Hypothalamus (tissue), 51 donors: ENCODE measurements around the gene OS9.

Experiments used
- DNase-seq, 51 donors: peaks; one replicate each; lab custom pipeline; 2025; lab: John Stamatoyannopoulos, UW

The OS9 gene

DNA sequence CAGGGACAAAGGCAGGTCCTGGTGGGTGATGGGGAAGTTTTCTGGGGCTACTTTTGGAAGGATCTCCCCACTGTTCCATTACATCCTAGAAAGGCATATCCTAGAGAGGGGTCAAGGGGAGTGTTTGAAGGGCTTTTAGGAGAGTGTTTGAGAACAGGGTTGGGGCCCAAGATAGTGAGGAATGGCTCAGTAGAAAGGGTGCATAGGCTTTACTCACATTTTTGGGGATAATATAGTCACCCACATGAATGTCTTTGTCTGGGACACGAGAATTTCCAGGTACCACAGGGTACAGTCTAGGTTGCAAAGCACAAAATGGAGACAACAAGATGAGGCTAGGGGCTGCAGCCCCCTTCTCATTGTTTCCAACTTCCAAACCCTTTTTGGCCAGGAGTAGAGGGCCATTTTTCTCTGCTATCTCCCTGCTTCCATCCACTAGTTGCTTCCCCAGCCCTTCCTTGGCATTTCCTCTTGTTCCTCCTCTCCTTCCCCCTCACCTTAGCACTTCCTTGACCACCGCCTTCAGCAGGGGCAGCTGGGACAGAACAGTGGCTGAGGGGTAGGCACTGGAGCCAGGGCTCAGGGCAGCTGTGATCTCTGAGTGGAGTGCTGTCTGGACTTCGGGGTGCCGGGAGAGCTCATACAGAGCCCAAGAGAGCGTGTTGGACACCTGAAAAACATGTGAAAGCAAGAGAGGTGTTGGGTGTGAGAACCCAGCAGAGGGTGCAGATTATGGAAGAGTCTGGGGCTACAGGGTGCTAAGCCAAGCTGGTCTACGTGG lies 70.1 kb downstream of the OS9 start:
- no peak for DNase-seq

DNA sequence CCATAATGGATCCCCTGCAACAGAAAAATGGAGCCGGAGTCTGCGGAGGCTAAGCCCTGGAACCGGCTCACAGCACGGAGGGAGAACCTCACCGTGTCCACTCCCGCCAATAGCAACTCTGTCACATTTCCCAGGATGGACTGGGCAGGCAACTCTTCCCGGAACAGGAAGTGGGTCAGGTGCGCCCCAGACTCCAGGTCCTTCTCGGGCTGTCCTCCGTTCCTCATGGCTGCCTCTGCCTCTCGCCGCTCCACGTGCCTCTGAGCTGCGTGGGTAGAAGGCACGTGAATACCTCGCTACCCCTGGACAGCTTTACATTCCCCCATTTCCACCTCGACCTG lies 70.7 kb downstream of the OS9 start:
- DNase-seq, result no peak

DNA sequence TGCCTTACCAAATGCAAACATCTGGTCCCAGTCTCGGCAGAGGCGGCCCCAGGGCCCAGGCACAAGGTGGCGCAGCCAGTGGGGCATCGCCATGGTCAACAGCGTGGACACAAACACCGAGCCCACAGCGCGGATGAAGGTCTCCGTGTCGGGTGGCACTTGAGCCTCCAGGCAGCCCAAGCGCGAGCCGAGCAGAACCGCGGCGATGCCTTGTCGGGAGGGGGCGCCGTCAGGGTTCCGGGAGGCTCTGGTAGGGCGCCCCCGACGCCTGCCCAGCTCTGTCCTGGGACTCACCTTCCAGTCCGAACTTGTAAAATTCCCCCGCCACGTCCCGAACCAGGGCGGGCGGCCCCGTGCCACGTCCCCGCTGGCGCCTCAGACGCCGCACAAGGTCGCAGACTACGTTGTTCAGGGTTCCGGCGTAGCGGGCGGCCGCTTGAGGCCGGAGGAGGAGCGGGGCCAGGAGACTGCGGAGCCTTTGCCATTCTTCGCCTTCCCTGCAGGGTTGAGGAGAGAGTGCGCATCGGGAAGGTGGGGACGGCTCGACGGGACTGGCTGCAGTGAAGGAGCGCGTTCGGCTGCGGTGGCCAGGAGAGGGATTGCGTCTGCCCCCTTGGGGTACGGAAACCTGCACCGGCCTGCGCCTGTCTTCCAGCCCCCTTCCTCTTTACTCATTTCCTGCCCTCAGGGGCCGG lies 71.2 kb downstream of the OS9 start:
- DNase-seq, result no peak

DNA sequence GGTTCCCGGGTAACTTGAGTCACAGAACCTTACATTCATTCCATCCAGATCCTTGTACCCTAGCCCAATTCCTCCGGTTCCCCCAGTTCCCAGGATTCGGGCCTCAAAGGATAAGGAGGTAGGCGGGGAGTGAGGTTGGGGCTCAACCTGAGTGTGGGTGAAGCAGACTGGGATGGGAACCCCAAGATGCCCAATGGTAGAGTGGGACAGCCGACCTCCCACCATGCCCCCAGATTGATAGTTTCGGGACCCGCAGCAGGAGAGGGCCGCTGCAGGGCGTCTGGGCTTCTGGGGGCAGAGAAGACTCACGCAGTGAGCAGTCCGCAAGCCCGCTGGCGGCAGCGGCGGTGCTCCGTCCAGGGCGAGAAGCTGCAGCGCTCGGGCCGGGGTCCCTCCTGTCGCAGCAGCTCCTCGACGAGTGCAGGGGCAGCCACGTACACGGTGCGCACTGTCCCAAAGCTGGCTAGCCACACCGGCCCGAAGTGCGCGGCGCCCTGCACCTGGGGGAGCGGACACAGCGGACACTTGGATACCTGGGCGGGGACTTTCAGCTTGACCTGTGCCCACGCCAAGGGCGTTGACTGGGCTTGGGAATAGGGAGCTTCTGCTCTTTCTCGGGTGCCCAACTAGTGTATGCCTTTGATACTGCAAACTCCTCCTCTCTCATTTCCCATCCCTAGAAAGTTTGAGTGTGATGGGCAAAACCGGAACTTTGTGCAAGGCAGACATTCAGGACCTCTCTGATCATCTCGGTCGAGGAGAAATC lies 71.9 kb downstream of the OS9 start:
- DNase-seq, result no peak

DNA sequence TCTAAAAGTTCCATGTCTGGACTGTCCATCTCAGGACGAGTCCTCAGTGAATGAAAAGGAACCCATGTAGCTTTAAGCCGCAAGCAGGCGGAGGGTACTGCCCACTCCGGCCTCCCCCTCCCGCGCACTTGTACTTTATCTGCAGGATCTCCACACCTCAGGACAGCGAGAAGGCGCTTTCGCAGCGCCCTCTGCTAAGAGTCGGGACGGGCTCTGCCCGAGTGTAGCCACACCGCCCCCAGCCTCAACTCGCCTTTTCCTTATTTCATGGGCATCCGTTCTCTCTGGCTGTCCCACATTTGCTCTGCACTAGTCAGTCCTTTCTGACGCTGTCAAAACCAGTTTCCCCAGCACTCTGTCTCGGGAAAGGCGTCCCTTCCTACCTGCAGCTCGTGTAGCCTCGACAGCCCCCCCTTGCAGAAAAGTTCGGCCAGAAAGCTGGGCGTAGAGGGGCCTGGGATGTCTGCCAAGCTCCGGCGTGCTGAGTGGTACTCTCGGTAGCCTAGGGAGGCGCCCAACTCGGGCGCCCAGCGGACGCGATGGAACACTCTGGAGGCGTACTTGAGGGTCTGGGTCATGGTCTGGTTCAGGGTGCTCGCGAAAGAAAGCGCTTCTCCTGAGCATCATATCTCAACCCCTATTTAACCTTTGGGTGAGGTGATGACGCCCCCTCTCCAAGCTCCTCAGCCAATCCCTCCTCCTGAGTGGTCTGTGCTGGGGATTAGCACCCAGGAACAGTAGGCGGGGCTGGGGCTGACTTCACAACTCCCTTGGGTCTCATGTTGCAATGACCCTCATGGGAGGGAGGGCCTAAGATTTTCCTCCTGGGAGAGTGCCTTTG lies 72.8 kb downstream of the OS9 start, which contains the start of gene CYP27B1:
Gene CYP27B1, minus strand, starts transcription at position 615 of the 841 bp plus-strand sequence. Its CDS starts 37 bp downstream, at position 578.
- peak in 1 of 51 donors; percentile 7 for DNase-seq

DNA sequence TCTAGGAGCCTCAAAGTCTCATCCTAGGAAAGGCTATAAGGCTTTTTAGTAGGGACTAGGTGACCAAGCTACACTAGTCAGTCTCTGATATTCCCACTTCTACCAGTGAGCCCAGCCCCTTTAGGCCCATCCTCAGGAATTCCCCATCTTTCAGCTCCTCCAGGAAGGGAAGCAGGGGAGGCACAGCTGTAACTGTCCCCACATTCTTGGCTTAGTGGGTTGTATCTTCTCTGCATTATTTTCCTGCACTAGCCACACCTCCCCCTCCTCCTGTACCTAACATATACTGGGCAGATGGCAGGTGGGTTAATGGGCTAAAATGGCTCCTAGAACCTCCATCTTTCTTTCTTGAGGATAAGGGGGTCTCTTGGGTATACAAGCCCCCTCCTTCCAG lies 73.4 kb downstream of the OS9 start:
- DNase-seq, result no peak

DNA sequence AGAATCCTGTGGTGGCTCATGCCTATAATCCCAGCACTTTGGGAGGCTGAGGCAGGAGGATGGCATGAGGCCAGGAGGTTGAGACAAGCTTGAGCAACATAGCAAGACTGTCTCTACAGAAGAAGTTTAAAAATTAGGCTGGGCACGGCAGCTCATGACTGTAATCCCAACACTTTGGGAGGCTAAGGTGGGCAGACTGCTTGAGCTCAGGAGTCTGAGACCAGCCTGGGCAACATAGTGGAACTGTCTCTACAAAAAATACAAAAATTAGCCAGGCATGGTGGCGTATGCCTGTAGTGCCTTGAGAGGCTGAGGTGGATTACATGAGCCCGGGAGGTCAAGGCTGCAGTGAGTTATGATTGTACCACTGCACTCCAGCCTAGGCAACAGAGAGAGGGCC lies 73.9 kb downstream of the OS9 start:
- DNase-seq, result no peak

DNA sequence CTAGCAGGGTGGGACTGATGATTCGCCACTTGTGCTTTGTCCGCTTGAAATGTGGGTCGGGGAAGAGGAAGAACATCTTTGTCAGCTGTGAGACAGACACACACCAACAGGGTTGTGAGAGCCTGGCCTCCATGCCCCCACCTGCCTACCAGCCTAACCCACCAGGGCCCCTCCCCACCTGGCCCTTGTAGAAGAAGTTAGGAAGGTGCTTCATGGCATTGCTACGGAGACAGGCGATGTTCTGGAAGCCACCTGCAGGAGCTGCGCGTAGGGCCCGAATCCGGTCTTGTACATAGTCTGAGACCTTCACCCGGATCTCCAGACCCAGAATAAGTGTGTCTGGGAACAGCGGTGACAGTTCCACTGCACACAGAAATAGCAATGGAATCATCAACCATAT lies 75.7 kb downstream of the OS9 start:
- DNase-seq, result no peak

DNA sequence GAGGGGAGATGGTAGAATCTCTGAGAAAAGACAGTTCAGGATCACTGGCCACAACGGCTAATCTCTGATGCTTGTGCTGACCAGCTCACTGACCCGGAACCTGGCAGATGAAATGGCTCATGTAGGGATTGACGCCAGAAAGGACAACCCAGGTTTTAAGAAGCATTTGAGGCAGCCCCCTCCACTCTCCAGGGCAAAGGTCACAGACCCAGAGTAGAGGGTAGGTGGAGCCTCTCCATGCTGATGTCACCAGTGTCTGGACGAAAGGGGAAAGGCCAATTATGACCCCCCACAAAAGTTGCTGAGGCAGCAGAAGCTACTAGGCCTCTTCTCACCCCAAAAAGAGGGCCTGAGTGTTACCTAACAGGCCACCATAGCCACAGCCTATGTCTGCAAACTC lies 76.8 kb downstream of the OS9 start:
- DNase-seq, result no peak
